IMR-90 (cell line): ENCODE measurements around the gene C15orf39. TPM values are rescaled to one million over a fixed set of nuclear protein-coding genes. Genes with fewer than 3 reads are reported as not detected.

Experiments used
- ATAC-seq: fragments of 200-7000 bp; cut with Tn5 transposase; 2 replicates; pipeline ENCODE4 v1.9.1; 2020; ENCODE audit warnings: low read depth, mild to moderate bottlenecking, moderate library complexity
- BruUV-seq: library from RNA; stranded (reverse); fragments of 400-500 nt; replicated peaks from 2 replicates; lab custom pipeline; 2021; lab: Mats Ljungman, UMichigan
- CTCF ChIA-PET: fragments of 300-600 bp; formaldehyde crosslinking; extraction: SDS; loops from one replicate; lab custom pipeline; 2021; ENCODE audit warnings: antibody characterized with exemption; lab: Yijun Ruan, JAX
- POLR2A ChIA-PET: fragments of 300-600 bp; sonication (Branson Sonifier 250); formaldehyde crosslinking; loops from one replicate; lab custom pipeline; 2022; ENCODE audit warnings: antibody characterized with exemption; ENCODE audit not compliant: unreplicated experiment; lab: Charles Lee
- DNase-seq: peaks from one replicate; pipeline ENCODE4 v3.0.0; 2013
- H2AFZ ChIP-seq: replicated peaks from 2 replicates; pipeline ENCODE3; 2013; ENCODE audit warnings: low read length, mild to moderate bottlenecking; ENCODE audit not compliant: poor library complexity
- H2AK5ac ChIP-seq: 2 replicates; pipeline ENCODE4 v1.6.1; 2013; ENCODE audit warnings: low read depth, low read length, inconsistent platforms
- H2AK9ac ChIP-seq: replicated peaks from 2 replicates; pipeline ENCODE3; 2013; ENCODE audit warnings: mild to moderate bottlenecking, low read depth, low read length, moderate library complexity; ENCODE audit not compliant: poor library complexity
- H2BK120ac ChIP-seq: 2 replicates; pipeline ENCODE4 v1.6.1; 2013; ENCODE audit warnings: low read depth, low read length, inconsistent platforms
- H2BK15ac ChIP-seq: 3 replicates; pipeline ENCODE4 v1.6.1; 2013; ENCODE audit warnings: low read depth, low read length, inconsistent platforms
- H2BK20ac ChIP-seq: 2 replicates; pipeline ENCODE4 v1.6.1; 2013; ENCODE audit warnings: low read depth, mild to moderate bottlenecking, inconsistent platforms, low read length, moderate library complexity
- H2BK5ac ChIP-seq: 2 replicates; pipeline ENCODE4 v1.6.1; 2013; ENCODE audit warnings: mild to moderate bottlenecking, low read depth, low read length, inconsistent platforms; ENCODE audit not compliant: poor library complexity, severe bottlenecking
- H3K14ac ChIP-seq: replicated peaks from 2 replicates; pipeline ENCODE4 v1.6.1; 2013; ENCODE audit warnings: low read depth, low read length, inconsistent platforms
- H3K18ac ChIP-seq: 2 replicates; pipeline ENCODE4 v1.6.1; 2013; ENCODE audit warnings: low read depth, low read length, control low read depth
- H3K23ac ChIP-seq: 2 replicates; pipeline ENCODE4 v1.6.1; 2013; ENCODE audit warnings: low read depth, low read length, inconsistent platforms
- H3K27ac ChIP-seq: 2 replicates; pipeline ENCODE4 v1.5.1; 2013; ENCODE audit warnings: mild to moderate bottlenecking, control low read depth, low read length; ENCODE audit not compliant: insufficient read depth
- H3K27me3 ChIP-seq: 2 replicates; pipeline ENCODE4 v1.6.1; 2013; ENCODE audit warnings: low read length; ENCODE audit not compliant: control insufficient read depth, insufficient read depth
- H3K36me3 ChIP-seq: 2 replicates; pipeline ENCODE4 v1.6.1; 2013; ENCODE audit warnings: low read length, mixed read lengths; ENCODE audit not compliant: control insufficient read depth, insufficient read depth
- H3K4ac ChIP-seq: 2 replicates; pipeline ENCODE4 v1.6.1; 2013; ENCODE audit warnings: low read depth, low read length, inconsistent platforms
- H3K4me1 ChIP-seq: 2 replicates; pipeline ENCODE4 v1.6.1; 2013; ENCODE audit warnings: low read length, mixed read lengths; ENCODE audit not compliant: control insufficient read depth, insufficient read depth
- H3K4me2 ChIP-seq: 2 replicates; pipeline ENCODE4 v1.6.1; 2013; ENCODE audit warnings: low read depth, mild to moderate bottlenecking, control low read depth, low read length, moderate library complexity
- H3K4me3 ChIP-seq: 2 replicates; pipeline ENCODE4 v1.5.1; 2013; ENCODE audit warnings: low read depth, mild to moderate bottlenecking, control low read depth, low read length, moderate library complexity; ENCODE audit not compliant: insufficient read depth
- H3K56ac ChIP-seq: 2 replicates; pipeline ENCODE4 v1.6.1; 2013; ENCODE audit warnings: low read length, inconsistent platforms; ENCODE audit not compliant: insufficient read depth; ENCODE audit errors: extremely low read depth
- H3K79me1 ChIP-seq, 2 experiments: 2 replicates each; pipeline ENCODE4 v1.6.1; 2013; ENCODE audit warnings: low read length in 2 of 2, inconsistent platforms in 1 of 2, low read depth in 1 of 2
- H3K9ac ChIP-seq: 2 replicates; pipeline ENCODE4 v1.6.1; 2013; ENCODE audit warnings: low read depth, low read length, control low read depth
- H3K9me1 ChIP-seq: 2 replicates; pipeline ENCODE4 v1.6.1; 2013; ENCODE audit warnings: low read length, inconsistent platforms; ENCODE audit not compliant: insufficient read depth
- H3K9me3 ChIP-seq: 2 replicates; pipeline ENCODE4 v1.6.1; 2013; ENCODE audit warnings: low read length; ENCODE audit not compliant: control insufficient read depth, insufficient read depth
- H4K20me1 ChIP-seq: 2 replicates; pipeline ENCODE4 v1.6.1; 2013; ENCODE audit warnings: low read length, inconsistent platforms; ENCODE audit not compliant: insufficient read depth
- H4K5ac ChIP-seq: 2 replicates; pipeline ENCODE4 v1.6.1; 2013; ENCODE audit warnings: mild to moderate bottlenecking, low read depth, low read length, control low read depth
- H4K8ac ChIP-seq, 2 experiments: 2 replicates each; pipeline ENCODE4 v1.6.1; 2013; ENCODE audit warnings: low read depth in 2 of 2, low read length in 2 of 2, control low read depth in 1 of 2, inconsistent platforms in 1 of 2
- H4K91ac ChIP-seq: 2 replicates; pipeline ENCODE4 v1.6.1; 2013; ENCODE audit warnings: low read depth, low read length, inconsistent platforms; ENCODE audit not compliant: insufficient read depth
- CEBPB ChIP-seq: IDR thresholded peaks from 2 replicates; pipeline ENCODE4 v1.6.1; 2012; ENCODE audit warnings: low read depth, low read length, improper control_type of control experiment
- CTCF ChIP-seq: conservative IDR thresholded peaks from 2 replicates; pipeline ENCODE4 v1.5.1; 2012; ENCODE audit warnings: mild to moderate bottlenecking, low read depth, low read length, improper control_type of control experiment
- FOS ChIP-seq: fragments of 150-350 bp; IDR thresholded peaks from 2 replicates; pipeline ENCODE4 v1.6.1; 2016; ENCODE audit warnings: low read depth, low read length
- MAFK ChIP-seq: IDR thresholded peaks from 2 replicates; pipeline ENCODE4 v1.6.1; 2012; ENCODE audit warnings: low read depth, low read length, improper control_type of control experiment
- RAD21 ChIP-seq: IDR thresholded peaks from 2 replicates; pipeline ENCODE4 v1.6.1; 2012; ENCODE audit warnings: low read length, improper control_type of control experiment
- RCOR1 ChIP-seq: IDR thresholded peaks from 2 replicates; pipeline ENCODE4 v1.6.1; 2012; ENCODE audit warnings: mild to moderate bottlenecking, low read length, improper control_type of control experiment; ENCODE audit not compliant: insufficient replicate concordance
- SMC3 ChIP-seq: fragments of 150-350 bp; IDR thresholded peaks from 2 replicates; pipeline ENCODE4 v1.6.1; 2016; ENCODE audit warnings: low read depth, mild to moderate bottlenecking, antibody characterized with exemption, low read length, moderate library complexity
- USF2 ChIP-seq: fragments of 150-350 bp; IDR thresholded peaks from 2 replicates; pipeline ENCODE4 v1.6.1; 2017; ENCODE audit warnings: mild to moderate bottlenecking, antibody characterized with exemption, low read length, low read depth
- WGBS, 2 experiments: methylation state at CpG; one replicate each; pipeline versions ENCODE4 v1.1.5 to v1.1.7; 2013; ENCODE audit warnings: missing lambda C conversion rate in 2 of 2; ENCODE audit not compliant: insufficient read length in 1 of 2; ENCODE audit errors: extremely low coverage in 2 of 2; 5-methylcytosine and 5-hydroxymethylcytosine counted together
- dilution Hi-C: fragments of 300-500 bp; cut with HindIII; formaldehyde crosslinking; loops from one replicate; pipeline ENCODE4 v1.14.3; 2018; ENCODE audit warnings: low sequenced_read_pairs; ENCODE audit not compliant: unreplicated experiment
- in situ Hi-C: fragments of 300-500 bp; cut with MboI; formaldehyde crosslinking; loops from 3 replicates; pipeline ENCODE4 v1.14.3; 2019; ENCODE audit warnings: low sequenced_read_pairs, inconsistent platforms, mixed read lengths
- intact Hi-C: fragments of 100-400 bp; cut with micrococcal nuclease; formaldehyde crosslinking; loops from 2 replicates; pipeline ENCODE4 v1.10.0; 2022
- polyA plus RNA-seq, 3 experiments: library from polyadenylated mRNA; depleted of rRNA; stranded (reverse); fragments of >200 nt; gene quantifications; 2 replicates each; pipeline ENCODE4 v1.2.3, GENCODE V29; 2012; ENCODE audit warnings: low replicate concordance in 1 of 3
- total RNA-seq: library from RNA; depleted of rRNA; stranded (reverse); fragments of >200 nt; gene quantifications from 2 replicates; pipeline ENCODE4 v1.2.3, GENCODE V29; 2012

Gene C15orf39
- total and polyA plus RNA-seq, 2 of the 4 experiments (the other 2 are of a cell fraction): 1.3 to 5.7 TPM

DNA sequence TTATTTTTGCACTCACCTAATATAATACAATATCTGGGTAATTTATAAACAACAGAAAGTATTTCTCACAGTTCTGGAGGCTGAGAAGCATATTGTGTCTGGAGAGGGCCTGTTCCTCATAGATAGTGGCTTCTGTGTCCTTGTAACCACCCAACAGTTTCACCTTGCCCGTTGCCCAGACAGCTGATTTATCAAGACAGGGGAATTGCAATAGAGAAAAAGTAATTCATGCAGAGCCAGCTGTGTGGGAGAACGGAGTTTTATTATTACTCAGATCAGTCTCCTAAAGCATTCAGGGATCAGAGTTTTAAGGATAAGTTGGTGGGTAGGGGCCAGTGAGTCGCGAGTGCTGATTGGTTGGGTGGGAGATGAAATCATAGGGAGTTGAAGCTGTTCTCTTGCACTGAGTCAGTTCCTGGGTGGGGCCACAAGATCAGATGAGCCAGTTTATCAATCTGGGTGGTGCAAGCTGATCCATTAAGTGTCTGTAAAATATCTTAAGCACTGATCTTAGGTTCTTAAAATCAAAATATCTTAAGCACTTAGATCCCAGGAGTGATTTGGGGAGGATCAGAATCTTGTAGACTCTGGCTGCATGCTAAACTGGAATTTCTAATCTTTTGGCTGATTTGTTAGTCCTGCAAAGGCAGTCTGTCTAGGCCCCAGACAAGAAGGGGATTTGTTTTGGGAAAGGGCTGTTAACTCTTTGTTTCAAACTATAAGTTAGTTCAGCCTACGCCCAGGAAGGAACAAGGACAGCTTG lies 33.9 kb upstream of the C15orf39 start:
- H3K4me2 ChIP-seq: no peak overlapping the region
- peak overlapping the region in 1 of 2 experiments; percentile 17; a peak in 1 of 4 replicates for H4K8ac ChIP-seq
- peaks cover 6% of the 10 kb centered on the region for H3K9me1 ChIP-seq
- BruUV-seq: no TSS peak
- H3K4me1 ChIP-seq: peaks cover 10% of the 10 kb centered on the region
- no peak overlapping the region for H3K23ac ChIP-seq
- in situ Hi-C loops (no loop called here), intact Hi-C loops (no loop called here), dilution Hi-C loops (no loop called here)
- H3K56ac ChIP-seq: no peak overlapping the region
- POLR2A ChIA-PET: no interaction called here
- no peaks in the 10 kb centered on the region for H3K36me3 ChIP-seq
- 100% methylated on average over 2 of the region's 5 CpGs; no CpG with 5 or more reads in 1 of the 2 experiments for WGBS, 2 experiments
- H3K14ac ChIP-seq: no peak overlapping the region
- 0 out of 2 replicates have a peak, but pooled peaks cover 3% of the 10 kb centered on the region for H4K20me1 ChIP-seq
- H3K27ac ChIP-seq: no peak overlapping the region
- no peak overlapping the region for H2BK20ac ChIP-seq
- no peak overlapping the region for H2AFZ ChIP-seq
- no peak overlapping the region for H2AK5ac ChIP-seq
- no peak overlapping the region for H3K9ac ChIP-seq
- no peak overlapping the region for H3K18ac ChIP-seq
- H2BK5ac ChIP-seq: no peak overlapping the region
- H3K4ac ChIP-seq: no peak overlapping the region
- no peak overlapping the region for H4K91ac ChIP-seq
- no peak overlapping the region for H2AK9ac ChIP-seq
- H3K4me3 ChIP-seq: no peak overlapping the region
- H2BK120ac ChIP-seq: no peak overlapping the region; the same call in 1 of the 2 replicates
- CTCF ChIA-PET: no interaction called here
- TF ChIP-seq RAD21 (no peak), CTCF (no peak), USF2 (no peak), SMC3 (no peak), RCOR1 (no peak), CEBPB (no peak), MAFK (no peak), FOS (no peak)
- DNase-seq (peak; percentile 81), ATAC-seq (no peak; the same call in 1 of the 2 replicates)
- no peaks in the 10 kb centered on the region for H3K27me3 ChIP-seq
- no peaks in the 10 kb centered on the region for H3K79me1 ChIP-seq
- H4K5ac ChIP-seq: no peak overlapping the region
- H2BK15ac ChIP-seq: no peak overlapping the region
- 0 out of 2 replicates have a peak, but pooled peaks cover 2% of the 10 kb centered on the region for H3K9me3 ChIP-seq
